HG03558 (cell line): Measurements from ENCODE around the gene NELFB.
"Not testable (repeated sequence)": the region's sequence is repeated elsewhere in the genome, so short reads cannot be mapped to it uniquely, and the experiment has no call there.

ENCODE experiments used
- ATAC-seq: cut with Tn5 transposase; IDR thresholded peaks from one replicate; pipeline ENCODE4 v1.9.1; 2021; ENCODE audit warnings: moderate number of reproducible peaks; ENCODE audit not compliant: unreplicated experiment; ENCODE audit errors: extremely low read depth

The NELFB gene

DNA sequence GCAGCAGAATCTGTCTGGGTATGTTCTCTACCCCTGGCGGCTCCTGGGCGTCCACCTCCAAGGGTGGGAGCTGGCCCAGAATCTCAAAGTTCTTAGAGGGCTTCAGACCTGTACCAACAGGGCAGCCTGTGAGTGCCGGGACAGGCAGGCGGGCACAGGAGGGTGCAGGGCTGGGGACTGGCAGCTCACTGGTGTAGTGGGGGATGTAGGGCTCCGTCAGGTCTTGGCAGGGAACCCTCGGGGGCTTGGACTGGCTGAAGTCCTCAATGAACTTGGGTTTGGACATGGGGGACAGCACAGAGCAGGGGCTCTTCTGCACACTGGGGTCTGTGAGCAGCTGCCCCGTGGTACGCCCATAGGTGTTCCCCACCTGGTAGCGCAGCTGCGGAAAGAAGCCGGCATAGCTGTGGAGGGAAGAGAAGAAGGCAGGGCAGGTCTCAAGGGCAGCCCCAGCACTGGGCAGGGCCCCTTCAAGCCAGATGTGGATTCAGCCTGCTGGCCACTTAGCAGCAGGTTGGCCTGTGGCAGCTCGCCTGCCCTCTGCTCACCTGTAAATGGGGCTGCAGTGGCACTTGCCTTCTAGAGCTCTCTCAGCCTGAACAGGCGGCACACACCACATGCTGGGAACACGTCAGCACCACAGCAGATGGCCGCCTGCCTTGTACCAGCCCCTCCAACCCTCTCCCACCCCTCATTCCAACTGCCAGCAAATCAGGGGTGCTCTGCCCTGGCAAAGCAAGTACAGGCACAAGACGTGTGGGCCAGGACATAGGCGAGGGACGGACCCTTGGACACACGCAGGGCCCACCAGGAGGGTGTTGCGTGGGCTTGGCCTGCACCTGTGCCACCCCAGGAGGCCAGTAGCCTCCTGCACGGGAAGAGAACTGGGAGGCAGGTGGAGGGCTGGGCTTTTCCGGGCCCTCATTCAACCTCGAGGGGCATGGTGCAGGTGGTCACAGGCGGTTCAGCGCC is 9.4 kb upstream of the NELFB start:
- no peak for ATAC-seq

- ATAC-seq, result no peak
Observed at GRCh38 chr9:137247135-137247915, 7.8 kb upstream of the NELFB start.

DNA sequence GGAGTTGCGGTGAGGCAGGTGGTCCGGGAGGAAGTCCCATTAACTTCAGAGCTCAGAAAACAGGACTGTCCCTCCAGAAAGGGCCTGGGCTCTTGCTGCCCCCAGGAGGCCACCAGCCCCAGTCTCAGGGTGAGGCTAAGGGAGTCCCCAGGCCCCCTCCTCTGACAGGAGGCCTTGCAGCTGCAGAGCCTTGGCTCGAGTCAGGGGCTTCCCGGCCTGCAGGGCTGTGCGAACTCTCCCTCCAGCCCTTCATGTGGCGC is 7.3 kb upstream of the NELFB start:
- ATAC-seq, result no peak

GRCh38 chr9:137250329-137251193 is 4.6 kb upstream of the NELFB start:
- ATAC-seq, result no peak

DNA sequence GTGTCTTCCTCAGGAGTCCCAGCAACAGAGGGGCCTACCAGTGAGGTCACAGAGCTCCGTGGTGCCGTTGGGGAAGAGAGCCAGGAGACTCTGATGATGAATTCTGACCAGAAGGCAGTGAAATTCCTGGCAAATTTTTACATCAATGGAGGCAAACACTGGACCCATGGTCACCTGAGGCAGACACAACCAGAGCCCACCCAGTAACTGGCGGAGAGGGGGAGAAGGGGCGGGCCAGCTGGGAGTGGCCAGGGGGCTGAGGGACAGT is 4.0 kb upstream of the NELFB start, which contains the start of gene STPG3:
Gene STPG3 (plus strand): TSS at position 93 of the 268 bp plus-strand sequence. CDS start 1 bp downstream, at position 94.
- no peak for ATAC-seq

DNA sequence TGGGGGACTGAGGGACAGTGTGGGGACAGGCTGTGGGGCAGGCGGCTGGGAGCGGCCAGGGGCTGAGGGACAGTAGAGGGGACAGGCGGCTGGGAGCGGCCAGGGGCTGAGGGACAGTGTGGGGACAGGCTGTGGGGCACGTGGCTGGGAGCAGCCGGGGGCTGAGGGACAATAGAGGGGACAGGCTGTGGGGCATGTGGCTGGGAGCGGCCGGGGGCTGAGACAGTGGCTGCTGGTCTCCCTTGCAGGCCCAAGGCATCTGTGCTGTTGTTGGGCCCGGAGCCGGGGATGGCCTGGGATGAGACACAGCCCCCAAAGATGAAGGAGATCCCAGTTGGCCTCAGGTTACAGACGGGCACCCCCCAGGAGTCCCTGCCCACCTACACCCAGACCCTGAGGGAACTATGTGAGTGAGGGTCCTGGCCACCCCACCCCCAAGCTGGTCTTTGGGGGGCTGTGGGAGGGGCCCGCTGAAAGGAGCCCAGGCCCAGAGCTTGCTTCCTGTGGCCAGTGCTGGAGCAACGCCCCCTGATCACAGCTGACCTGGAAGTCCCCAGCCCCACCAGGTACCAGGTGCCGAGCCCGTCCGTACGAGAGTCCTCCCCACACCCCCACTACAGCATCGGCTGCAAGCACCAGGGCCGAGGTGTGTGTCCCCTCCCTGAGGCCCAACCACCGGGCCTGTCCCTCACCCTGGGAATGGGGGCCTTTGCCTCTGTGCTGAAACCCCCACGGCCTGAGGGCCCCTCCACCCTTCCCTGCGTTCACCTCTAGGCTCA is 3.4 kb upstream of the NELFB start:
- ATAC-seq, result no peak

DNA sequence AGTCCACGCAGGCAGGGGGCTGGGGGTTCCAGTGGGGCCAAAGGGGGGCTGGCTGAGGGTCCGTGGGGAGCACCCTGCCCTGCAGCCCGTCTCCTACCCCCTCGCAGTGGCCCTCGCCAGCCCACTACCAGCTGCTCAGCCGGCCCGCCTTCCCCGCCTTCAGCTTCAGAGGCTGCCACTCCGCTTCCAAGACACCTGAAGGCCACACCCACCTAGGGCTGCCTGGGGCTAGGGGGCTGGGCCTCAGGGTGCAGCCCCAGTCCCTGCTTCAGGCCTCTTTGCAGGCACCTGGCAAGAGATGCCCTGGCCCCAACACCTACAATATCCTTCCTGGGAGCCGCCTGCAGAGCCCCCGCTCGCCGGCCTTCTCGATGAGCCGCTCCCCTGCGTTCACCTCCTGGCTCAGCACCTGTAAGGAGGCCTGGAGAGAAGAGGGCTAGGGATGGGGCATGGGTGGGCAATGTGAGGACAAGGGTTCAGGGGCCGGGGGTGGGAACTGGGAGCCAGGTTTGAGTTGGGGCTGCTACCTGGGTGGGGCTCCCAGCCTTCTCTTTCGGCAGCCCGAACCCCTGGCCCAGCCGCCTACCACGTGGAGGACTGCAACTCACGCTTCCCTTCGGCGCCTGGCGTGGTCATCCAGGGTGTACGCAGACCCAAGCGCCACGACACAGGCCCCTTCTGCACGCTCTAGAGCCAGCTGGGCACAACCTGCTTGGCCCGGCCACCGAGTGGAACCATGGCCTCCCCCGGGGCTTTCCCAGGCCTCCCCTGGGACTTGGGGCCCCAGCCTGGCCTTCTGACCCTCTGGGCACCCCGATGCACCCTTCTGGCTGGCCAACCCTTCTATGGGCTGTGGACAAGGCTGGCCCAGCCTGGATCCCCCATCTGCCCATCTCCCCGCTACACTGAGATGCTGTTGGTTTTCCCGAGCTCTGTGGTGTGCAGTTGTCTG is 2.3 kb upstream of the NELFB start:
- no peak for ATAC-seq

GRCh38 chr9:137253717-137254623 is 1.2 kb upstream of the NELFB start:
- ATAC-seq, result no peak

DNA sequence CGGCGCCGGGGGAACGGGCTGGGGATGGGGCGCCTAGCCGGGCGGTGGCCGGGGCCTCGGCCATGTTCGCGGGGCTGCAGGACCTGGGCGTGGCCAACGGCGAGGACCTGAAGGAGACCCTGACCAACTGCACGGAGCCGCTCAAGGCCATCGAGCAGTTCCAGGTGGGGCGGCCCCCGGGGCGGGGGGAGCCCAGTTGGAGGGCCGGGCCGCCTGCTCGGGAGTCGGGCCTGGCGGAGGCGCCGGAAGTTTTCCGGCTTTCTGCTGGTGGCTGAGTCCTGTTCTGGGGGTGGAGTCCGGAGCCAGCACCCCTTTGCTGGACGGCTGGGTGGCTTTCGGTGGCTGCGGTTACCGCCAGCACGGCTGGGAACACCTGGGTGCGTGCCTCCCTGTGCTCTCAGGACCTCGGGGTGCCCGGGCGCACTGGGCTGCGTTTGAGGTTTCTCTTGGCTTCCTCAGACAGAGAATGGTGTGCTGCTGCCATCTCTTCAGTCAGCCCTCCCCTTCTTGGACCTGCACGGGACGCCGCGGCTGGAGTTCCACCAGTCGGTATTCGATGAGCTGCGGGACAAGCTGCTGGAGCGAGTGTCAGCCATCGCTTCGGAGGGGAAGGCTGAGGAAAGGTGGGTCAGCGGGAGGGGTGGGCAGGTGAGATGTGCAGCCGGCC is 454 bp downstream of the NELFB start:
- ATAC-seq, result no peak

DNA sequence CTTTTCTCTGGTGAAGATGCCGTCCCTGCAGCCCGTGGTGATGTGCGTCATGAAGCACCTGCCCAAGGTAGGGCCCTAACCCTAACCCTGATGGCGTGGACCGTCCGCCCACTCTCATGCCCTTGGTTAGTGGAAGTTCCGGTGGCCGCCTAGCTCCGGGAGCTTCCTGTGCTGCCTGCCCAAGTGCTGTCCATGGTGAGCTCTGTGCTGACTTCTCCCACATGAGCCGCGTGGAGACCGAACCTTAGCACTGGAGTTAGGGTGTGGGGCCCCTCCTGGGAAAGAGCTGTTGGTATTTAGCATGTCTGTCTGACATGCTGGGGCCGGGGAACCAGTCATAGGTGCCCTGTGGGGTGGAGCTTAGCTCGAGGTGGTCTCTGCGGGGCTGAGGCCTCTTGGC is 1.2 kb downstream of the NELFB start:
- no peak for ATAC-seq

GRCh38 chr9:137256856-137257255 is 1.7 kb downstream of the NELFB start:
- no peak for ATAC-seq

- not testable (repeated sequence) for ATAC-seq
Observed at GRCh38 chr9:137262173-137262908, 7.2 kb downstream of the NELFB start.

DNA sequence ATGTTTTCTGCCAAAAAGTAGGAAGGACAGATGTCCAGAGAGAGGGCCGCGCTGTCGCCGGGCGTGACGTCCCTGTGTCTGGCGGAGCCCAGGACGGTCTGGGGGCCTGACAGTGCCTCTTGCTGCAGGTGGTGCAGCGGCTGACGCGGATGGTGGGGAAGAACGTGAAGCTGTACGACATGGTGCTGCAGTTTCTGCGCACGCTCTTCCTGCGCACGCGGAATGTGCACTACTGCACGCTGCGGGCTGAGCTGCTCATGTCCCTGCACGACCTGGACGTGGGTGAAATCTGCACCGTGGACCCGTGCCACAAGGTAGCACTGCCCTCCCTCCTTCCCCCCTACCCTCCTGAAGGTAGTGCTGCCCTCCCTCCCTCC is 7.8 kb downstream of the NELFB start:
- ATAC-seq, result no peak

- no peak for ATAC-seq
Observed at GRCh38 chr9:137263506-137263905, 8.4 kb downstream of the NELFB start.

- no peak for ATAC-seq
Observed at GRCh38 chr9:137264067-137264466, 8.9 kb downstream of the NELFB start.

DNA sequence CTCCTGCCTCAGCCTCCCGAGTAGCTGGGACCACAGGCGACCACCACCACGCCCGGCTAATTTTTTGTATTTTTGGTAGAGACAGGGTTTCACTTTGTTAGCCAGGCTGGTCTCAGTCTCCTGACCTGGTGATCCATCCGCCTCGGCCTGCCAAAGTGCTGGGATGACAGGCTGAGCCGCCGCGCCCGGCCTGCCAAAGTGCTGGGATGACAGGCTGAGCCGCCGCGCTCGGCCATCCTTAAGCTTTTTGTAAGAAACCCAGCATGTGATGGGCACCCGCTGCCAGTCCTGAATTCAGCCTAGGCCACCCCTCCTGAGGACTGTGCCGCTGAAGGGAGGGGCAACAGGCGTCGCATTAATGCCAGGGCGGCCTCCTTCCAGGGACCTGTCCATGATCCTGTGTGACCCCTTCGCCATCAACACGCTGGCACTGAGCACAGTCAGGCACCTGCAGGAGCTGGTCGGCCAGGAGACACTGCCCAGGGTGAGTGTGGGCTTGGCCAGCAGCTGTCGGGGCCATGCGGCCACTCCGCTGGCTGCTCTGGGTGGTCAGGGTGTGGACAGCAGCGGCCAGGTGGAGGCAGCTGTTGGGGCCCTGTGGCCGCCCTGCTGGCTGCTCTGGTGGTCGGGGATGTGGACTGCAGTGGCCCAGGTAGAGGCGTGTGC is 10.5 kb downstream of the NELFB start:
- ATAC-seq, result no peak
